Adipose tissue (tissue), 3 donors: ENCODE measurements around the gene CSRP3. TPM values are rescaled to one million over a fixed set of nuclear protein-coding genes. Genes with fewer than 3 reads are reported as not detected.

Source experiments
- H3K27ac ChIP-seq: one replicate; pipeline ENCODE4 v1.5.1; 2013; ENCODE audit warnings: low read depth, low read length
- WGBS, 3 donors: extraction: QIAGEN DNeasy Blood & Tissue Kit; methylation state at CpG; one replicate each; pipeline ENCODE4 v1.1.7; 2013; 5-methylcytosine and 5-hydroxymethylcytosine counted together
- polyA plus RNA-seq, 3 donors: library from polyadenylated mRNA; stranded (reverse); fragments of 200-250 nt; gene quantifications; one replicate each; pipeline ENCODE4 v1.2.3, GENCODE V29; 2013
- donor health status: healthy with polysubstance abuse.
- donor health status: Bipolar disorder and iron deficiency.
- donor health status: healthy.

Gene CSRP3
- polyA plus RNA-seq, 3 donors = 0.15 to 1.7 (median 0.21) TPM

DNA sequence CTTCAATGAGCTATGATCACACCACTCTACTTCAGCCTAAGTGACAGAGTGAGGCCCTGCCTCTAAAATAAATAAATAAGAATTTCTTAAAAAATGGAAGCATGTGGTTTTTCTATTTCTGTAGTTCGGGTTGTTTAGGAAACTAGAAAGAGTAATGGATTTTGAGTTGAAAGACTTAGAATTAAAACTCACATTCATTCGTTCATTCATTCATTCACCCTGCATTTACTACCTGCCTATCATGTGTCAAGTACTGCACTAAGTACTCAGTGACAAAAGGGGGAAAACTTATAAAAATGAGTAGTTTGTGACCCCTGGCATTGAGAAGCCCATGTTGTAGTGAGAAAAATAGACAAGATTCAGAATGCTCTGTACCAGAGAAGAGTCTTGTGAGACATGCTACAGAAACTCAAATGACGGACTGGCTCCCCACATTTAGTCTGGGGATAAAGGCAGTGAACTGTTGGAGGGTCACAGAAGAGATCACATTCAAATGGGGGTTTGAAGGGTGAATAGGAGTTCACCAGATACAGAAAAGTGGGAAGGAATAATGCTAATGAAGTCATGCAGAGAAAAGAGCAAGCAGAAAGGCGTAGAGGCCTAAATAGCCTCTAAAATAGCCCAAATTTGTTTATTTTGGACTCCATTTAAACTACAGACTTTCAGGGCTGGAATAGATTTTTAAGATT lies 7.0 kb downstream of the CSRP3 start:
- no peak overlapping the region for H3K27ac ChIP-seq
- WGBS, 3 donors = 85 to 90% (median 86%) methylated on average over 4 of the region's 4 CpGs

DNA sequence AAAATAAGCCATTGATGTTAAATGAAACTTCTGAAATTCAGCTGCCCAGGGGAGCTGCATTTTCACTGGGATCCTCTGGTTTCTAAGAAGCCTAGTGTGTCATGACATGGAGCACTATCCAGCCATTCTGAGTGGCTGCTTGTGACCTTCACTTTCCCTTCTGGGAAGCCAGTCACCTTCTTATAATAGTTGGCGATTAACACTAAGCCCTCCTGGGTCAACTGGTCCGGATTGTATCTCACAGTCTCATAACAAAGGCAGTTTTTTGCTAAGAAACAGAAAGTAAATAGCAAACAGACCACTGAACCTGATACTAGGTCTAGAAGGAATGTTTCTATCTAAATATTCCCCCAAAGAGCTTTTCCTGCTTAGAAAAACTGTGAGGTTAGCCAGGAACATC lies 7.9 kb downstream of the CSRP3 start:
- 74 to 88% (median 81%) methylated on average over 2 of the region's 2 CpGs for WGBS, 3 donors
- H3K27ac ChIP-seq = no peak overlapping the region

DNA sequence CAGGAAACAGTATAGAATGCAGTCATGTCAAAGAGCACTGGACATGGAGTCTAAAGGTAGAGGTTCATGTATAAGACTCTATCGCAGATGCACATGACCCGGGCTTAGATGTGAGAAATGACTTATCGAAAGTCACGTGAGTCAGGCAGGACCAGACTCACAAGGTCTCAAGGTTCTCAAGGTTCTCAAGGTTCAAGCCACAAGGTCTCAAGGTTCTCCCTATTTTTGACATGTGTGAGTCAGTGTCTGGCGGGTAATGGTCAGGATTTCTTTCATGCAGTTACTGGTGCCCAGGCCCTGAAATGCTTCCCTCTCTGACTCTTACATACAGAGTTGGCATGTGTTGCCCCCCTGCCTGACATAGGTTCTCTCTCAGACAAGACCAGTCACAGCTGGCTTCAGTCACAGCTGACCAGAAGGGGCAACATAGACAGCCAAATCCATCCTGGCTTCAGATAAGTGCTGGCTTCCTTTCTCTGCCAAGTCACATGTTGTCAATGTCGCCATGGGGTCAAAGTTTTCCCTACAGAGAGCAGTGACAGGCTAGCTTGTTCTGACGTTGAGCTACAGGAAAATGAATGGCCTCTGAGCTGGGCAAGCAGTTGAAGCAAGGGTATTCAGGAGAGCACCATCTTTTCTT lies 10.1 kb downstream of the CSRP3 start:
- no peak overlapping the region for H3K27ac ChIP-seq
- WGBS, 3 donors = 49 to 85% (median 73%) methylated on average over 7 of the region's 7 CpGs

DNA sequence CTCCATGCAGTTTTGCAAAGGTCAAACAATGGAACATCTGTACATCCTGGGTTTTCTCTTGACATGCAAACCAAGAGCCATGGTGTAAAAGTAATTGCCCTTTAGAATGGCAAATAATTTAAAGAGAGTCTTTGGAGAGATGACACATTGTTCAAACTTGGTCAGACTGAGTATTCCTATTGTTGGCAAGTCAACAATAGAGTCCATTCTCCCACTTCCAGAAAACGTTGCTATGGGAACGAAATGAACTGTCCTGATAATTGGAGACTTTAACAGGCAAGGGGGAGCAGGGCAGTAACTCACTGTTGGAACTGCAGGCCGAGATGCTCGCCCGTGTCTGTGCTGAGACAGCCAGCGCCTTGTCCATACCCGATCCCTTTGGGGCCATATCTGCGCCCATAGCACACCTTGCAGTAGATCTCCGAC lies 13.9 kb downstream of the CSRP3 start:
- no peak overlapping the region for H3K27ac ChIP-seq
- 79 to 91% (median 83%) methylated on average over 9 of the region's 9 CpGs for WGBS, 3 donors

DNA sequence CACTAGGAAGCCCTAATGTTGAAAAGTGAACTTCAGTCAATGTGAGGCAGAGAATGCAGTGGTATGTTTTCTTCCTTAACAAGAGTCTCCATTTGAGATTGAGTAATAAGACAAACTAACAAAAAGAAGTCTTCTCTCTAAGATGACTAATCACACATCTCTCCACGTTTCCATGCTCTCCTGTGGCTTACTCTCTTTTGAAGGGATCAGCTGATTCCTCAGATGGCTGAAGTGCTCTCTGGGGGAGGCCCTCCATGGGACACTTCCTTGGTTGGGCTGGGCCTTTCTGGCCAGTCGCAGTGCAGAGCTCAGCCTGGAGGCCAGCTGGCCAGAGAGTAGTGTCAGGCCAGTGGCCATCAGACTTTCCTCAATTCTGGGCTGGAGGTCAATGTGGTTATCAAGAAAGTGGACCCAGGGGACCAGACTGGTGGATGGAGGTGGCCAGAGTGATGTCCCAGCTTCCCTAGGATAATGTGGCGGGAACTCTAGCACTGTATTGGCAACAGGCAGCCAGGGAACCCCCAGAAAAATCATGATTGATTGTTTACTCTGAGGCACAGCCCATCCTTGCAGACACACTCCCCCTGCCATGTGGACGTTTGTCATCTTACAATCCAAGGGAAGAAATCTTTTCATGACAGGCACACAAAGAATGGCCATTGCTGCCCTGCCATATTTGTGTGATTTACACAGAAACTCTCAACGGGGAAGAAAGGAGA lies 14.5 kb downstream of the CSRP3 start:
- 54 to 75% (median 74%) methylated on average over 5 of the region's 5 CpGs for WGBS, 3 donors
- H3K27ac ChIP-seq = no peak overlapping the region

DNA sequence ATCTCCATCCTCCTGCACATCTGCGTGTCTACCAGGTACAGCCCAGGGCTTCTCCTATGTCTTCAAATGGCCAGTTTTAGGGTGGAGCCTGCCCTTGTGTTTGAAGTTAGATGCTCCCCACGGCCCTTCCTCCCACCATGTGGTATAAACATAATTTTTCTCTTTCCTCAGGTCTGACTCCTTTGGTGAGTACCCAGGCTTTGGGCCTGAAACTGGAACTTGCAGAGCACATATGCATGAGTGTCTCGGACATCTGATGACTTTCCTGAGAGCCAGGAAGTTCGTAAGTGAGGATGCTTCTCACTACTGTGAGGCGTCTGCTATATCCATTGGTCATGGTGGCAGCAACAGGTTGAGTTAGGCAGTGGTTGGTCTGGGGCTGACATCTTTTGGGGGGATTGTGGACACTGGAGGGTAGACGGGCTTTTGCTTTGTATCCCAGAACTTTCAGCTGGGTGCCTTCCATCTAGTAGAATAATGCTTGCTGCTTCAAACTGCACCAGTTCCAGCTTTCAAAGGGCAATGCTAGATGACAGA lies 16.2 kb downstream of the CSRP3 start:
- H3K27ac ChIP-seq = no peak overlapping the region
- 69 to 75% (median 70%) methylated on average over 6 of the region's 6 CpGs for WGBS, 3 donors

DNA sequence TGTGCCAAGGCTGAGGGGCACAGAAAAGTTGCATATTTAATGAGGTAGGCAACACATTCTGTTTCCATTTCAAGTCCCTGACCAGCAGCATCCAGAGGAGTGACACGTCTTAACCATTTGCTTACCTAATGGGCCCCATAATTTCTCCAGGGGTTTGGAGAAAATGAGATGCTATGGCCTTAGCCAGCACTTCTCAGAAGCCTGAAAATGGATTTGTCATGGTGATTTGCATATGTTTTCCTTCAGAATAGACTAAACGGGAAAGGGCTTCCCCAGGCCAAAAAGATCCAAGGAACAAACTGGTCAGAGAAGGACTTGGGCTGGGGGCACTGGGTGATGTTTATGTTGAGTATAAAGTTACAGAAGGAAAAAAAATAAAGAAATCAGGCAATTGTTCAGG lies 16.7 kb downstream of the CSRP3 start:
- no peak overlapping the region for H3K27ac ChIP-seq
- WGBS, 3 donors = 74 to 85% (median 84%) methylated on average over 2 of the region's 2 CpGs

DNA sequence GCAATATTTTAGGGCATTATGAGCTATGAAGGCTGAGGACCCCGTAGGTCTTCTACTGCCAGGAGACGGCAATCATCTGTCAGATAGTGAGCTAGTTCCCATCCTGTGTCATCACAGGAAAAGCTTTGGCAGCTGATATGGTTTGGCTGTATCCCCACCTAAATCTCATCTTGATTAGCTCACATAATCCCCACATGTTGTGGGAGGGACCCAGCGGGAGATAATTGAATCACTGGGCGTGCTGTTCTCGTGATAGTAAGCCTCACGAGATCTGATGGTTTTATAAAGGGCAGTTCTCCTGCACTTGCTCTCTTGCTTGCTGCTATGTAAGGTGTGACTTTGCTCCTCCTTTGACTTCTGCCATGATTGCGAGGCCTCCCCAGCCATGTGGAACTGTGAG lies 18.1 kb downstream of the CSRP3 start:
- no peak overlapping the region for H3K27ac ChIP-seq
- 67 to 85% (median 69%) methylated on average over 7 of the region's 7 CpGs for WGBS, 3 donors

DNA sequence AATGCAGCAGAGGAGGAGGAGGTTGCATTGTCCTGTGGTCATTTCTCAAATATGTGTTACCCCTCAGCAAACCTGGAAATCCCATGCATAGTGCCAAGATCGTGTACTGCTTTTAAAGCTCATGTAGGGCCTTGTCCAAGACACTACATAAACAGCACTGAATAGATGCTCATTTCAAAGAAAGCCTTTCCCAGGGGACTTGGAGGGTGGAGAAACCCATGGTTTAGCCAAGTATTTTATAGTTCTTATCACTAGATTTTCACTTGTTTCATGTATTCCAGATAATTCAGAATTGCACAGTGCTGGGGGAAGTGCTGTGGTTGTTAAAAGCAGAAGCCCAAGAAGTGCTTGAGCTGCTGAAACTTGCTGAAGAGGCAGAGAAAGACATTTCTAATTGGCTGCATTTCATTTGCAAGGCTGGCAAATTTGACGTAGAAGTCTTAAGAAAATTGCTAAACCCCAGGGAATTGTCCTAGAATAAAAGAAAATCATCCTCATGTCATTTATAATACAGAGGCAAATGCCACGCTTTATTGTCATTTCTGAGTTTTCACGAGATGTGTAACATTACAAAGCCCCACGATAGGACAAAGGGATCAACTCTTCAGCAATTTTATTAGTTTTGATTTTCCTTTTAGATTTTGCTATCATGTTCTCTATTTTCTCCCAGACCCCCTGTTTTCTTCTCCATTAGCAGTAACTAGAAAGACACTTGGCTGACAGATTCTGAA lies 20.1 kb downstream of the CSRP3 start:
- H3K27ac ChIP-seq = no peak overlapping the region
- WGBS, 3 donors = 57 to 82% (median 62%) methylated on average over 5 of the region's 5 CpGs

DNA sequence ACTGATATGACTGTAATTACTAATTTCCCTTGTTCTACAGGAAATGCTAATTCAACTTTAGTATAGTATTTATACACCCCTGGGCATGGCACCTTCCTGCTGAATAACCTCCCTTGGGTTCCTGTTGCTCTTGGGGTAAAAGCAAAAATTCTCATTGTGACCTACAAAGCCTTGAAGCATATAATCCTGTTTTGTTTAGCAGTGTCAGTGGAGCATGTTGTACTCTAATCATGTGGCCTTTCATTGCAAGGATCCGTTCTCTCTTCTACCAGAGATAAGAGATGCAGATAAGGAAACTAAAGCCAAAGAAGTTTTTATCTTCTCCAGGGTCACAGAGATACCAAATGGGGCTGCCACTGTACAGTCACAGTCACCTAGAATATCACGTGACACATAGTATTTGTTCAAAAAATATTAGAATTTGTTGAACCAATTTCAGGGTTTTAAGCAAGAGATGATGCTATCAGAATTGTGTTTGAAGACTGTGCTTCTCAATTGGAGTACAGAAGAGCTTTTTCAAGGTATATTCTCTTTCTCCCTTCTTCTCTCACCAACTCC lies 25.1 kb downstream of the CSRP3 start:
- WGBS, 3 donors = 60 to 85% (median 81%) methylated on average over 2 of the region's 2 CpGs
- H3K27ac ChIP-seq = no peak overlapping the region

DNA sequence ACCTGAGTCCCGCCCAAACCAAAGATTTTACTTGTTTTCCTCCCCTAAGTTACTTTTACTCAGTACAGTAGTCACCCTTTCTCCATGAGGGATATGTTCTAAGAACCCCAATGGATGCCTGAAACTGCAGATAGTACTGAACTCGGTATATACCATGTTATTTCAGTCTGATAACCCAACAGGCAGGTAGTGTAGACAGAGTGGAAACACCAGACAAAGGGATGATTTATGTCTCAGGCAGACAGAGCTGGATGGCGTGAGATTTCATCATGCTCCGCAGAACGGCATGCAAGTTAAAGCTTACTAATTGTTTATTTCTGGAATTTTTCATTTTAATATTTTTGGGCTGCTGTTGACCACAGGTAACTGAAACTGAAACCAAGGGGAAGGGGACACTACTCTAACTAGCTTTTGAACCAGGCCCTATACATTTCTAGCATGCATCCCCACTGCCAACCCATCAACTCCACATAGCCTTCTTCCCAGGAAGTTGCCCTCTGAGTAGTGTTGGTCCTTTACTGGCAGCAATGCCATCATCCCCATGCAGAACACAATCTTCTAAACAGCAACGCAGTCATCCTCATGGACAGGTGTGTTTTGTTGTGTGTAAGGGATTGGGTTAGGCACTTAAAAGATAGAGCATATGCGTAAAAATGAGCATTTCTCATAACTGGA lies 27.7 kb downstream of the CSRP3 start:
- 97 to 98% (median 97%) methylated on average over 7 of the region's 7 CpGs for WGBS, 3 donors
- no peak overlapping the region for H3K27ac ChIP-seq

DNA sequence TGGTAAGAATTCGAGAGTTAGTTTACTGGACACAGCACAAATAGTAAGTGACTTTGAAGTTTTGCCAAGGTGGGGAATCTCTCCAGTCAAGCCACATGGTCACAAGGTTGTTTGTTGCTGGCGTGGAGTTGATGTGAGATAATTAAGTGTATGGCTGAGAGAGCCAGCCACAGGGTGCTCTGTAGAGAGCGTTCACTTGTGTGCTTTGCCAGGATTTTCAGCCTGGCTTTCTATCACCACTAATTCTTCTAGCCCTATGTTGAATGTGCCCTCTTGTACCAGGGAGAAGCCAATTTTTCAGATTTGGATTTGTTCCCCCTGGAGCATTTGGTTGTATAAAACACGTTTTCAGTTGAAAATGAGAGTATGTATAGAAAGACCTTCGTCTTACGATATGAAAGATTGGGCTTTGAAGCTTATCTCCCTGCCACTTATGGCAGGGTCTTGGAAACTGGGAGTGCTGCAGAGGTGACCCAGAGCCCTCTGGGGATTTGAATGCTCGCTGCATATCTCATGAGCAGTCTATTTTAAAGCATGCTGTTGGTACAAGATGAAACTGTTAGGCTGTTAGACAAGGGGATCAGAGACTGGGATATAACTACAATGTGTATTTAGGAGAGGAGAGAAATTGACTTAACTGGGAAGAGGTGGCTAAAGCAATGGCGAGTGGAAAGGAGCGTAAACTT lies 28.6 kb downstream of the CSRP3 start:
- WGBS, 3 donors = 93 to 96% (median 96%) methylated on average over 9 of the region's 9 CpGs
- H3K27ac ChIP-seq = no peak overlapping the region

DNA sequence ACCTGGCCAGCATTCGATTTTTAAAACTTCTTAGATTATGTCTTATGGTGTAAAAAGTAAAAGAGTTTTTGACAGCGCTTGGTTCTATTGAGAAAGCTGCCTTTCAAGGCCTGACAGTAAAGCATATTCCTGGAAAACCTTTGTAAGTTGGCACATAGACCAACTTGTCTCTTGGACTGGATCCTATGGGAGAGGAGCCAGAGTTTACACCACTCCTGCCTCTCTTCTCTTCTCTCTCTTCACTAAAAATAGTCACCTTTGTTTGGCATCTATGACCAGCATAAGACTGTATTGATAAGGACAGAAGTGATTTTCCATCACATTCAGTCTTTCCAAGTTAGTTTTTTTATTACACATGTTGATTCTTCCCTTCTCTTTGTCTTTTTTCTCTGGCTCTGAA lies 33.7 kb downstream of the CSRP3 start:
- 39 to 91% (median 80%) methylated on average over 2 of the region's 2 CpGs for WGBS, 3 donors
- H3K27ac ChIP-seq = no peak overlapping the region

DNA sequence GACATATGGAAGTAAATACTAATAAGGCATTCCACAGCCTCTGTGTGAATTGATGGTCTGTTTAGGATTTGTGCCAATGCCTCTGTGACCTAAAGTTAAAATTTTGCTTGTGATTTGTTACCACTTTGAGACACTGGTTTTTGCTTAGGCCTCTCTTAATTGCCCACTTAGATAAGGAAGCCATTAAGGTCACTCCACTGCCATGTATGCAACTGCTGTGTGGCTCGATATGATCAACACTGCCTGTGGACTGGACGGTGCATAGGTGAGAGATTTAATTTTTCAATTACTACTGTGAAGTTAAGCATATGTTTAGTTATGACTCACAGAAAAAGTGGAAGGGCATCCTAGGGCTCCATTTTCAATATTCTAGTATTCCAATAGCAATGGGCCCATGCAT lies 36.9 kb downstream of the CSRP3 start:
- 91 to 94% (median 92%) methylated on average over 2 of the region's 2 CpGs for WGBS, 3 donors

DNA sequence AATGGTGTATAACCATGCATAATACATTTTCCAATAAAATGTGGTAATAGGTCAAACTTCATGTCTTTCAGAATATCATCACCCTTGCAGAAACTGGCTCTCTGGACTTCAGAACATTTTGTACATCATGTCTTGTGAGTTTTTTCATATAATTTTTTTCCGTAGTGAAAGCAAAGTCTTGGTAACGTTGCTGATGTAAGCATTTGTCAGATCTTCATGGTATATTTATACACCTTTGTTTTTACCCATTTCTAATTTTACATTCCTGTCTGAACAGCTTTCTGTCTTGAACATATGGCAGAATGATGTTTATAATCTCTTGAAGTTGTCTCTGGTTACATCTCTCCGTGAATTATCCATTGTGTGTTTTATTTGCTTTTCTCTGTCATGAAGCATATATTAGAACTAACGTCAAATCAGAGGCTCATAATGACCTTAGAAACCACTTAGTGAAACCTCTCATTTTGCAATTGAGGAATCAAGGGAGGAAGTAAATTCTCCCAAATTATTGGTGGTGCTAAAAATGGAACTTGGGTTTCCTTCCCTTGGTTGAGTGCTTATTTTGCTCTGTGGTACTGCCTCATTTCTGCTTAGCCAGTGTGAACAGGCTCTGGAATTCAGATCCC lies 37.4 kb downstream of the CSRP3 start:
- no peak overlapping the region for H3K27ac ChIP-seq
- WGBS, 3 donors = 83 to 84% (median 83%) methylated on average over 4 of the region's 4 CpGs

More for the DNA sequence above, 36.9 kb downstream of the CSRP3 start:
- H3K27ac ChIP-seq = no peak overlapping the region

DNA sequence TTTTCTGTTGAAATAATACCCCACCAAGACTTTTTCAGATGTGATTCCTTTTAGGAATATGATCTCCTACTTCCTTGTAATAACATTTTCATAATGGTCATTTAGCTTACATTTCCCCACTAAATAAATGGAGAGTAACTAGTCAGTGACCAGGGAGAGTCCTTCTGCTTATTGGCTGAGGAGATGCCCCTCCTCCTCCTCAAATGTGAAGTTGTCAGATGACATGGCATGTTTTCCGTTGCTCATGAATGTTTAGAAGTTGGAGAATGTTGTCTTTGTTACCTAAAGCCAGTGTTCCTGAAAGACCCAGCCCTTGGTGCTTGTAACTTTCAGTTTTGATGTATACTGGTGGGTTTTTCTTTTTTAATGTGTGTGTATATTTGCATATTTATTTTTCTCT lies 38.2 kb downstream of the CSRP3 start:
- 72 to 78% (median 75%) methylated on average over 1 of the region's 1 CpG for WGBS, 3 donors
- H3K27ac ChIP-seq = no peak overlapping the region

DNA sequence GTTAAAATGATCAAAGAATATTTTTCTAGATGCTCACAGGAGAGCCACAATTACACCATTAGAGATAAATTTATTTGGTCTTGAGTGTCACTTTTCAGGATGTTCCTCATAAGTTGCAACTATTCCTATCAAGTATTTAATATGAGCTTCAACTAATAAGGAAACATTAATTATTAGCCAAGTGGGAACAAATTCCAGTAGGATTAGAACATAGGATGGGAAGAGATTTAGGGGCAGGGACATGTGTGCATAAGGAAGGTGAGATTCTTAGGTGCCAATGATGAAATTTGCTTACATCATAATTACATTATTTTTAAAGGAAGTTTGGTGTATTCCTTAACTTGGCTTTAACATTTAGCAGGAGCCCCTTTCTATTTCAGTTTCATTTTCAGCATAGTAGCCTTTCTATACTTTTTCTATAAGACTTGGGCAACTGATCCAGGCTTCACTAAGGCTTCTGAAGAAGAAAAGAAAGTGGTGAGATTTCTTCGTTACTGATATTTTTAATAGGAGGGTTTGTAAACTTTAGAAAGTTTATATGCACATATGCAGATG lies 38.8 kb downstream of the CSRP3 start:
- 93 to 97% (median 95%) methylated on average over 1 of the region's 1 CpG for WGBS, 3 donors
- no peak overlapping the region for H3K27ac ChIP-seq
